Adrenal gland (tissue), 5 donors: ENCODE measurements around the gene IRAK3.

ENCODE experiments used
- POLR2A ChIP-seq, 2 donors: fragments of 450-650 bp; IDR thresholded peaks; one replicate each; pipeline ENCODE4 v1.6.1; 2017; ENCODE audit warnings: antibody characterized with exemption in 2 of 2, mild to moderate bottlenecking in 2 of 2, moderate library complexity in 1 of 2
- TF ChIP-seq, protein P1 (sequence below), 6 experiments: fragments of 450-650 bp in 4 of 6; fragments of 200-600 bp in 2 of 6; sonication (generic) in 1 of 6; IDR thresholded peaks; 1 replicate in 5 of 6; 2 replicates in 1 of 6; pipeline versions ENCODE4 v1.5.1 to v1.8.0; 2016 to 2021; ENCODE audit warnings: antibody characterized with exemption in 6 of 6, mild to moderate bottlenecking in 2 of 6, moderate library complexity in 1 of 6
- donor health status: DM: no; HTN: no; CAD: no.

DNA sequence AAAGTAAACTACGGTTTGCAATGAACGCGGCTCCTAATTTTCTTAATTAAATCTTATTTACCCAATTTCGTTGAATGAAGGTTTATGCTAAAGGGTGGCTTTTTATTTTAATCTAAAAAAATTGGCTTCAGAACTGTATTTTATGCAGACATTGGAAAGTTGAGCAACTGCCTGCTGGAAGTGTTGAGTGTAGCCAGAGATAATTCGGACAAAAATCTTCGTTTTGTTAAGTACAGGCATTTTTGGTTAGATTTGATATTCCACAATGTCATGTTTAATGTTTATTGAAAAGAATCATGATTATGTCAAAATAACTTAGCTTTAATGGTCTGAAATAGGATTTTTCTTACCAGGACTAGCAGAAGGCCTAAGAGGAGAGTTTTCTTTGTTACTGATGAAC lies 875 bp downstream of the IRAK3 start:
- TF ChIP-seq, protein P1, sequence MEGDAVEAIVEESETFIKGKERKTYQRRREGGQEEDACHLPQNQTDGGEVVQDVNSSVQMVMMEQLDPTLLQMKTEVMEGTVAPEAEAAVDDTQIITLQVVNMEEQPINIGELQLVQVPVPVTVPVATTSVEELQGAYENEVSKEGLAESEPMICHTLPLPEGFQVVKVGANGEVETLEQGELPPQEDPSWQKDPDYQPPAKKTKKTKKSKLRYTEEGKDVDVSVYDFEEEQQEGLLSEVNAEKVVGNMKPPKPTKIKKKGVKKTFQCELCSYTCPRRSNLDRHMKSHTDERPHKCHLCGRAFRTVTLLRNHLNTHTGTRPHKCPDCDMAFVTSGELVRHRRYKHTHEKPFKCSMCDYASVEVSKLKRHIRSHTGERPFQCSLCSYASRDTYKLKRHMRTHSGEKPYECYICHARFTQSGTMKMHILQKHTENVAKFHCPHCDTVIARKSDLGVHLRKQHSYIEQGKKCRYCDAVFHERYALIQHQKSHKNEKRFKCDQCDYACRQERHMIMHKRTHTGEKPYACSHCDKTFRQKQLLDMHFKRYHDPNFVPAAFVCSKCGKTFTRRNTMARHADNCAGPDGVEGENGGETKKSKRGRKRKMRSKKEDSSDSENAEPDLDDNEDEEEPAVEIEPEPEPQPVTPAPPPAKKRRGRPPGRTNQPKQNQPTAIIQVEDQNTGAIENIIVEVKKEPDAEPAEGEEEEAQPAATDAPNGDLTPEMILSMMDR (IDR thresholded peaks at IDR 0.05) = no peak
- no peak for TF ChIP-seq POLR2A (IDR thresholded peaks at IDR 0.05)
